Measurements from ENCODE around the gene EIF1AD. TPM values are rescaled to one million over a fixed set of nuclear protein-coding genes. Genes with fewer than 3 reads are reported as not detected.

Gene EIF1AD
- total and polyA plus RNA-seq, 4 donors: 22.0 to 33.2 (median 28.7) TPM

DNA sequence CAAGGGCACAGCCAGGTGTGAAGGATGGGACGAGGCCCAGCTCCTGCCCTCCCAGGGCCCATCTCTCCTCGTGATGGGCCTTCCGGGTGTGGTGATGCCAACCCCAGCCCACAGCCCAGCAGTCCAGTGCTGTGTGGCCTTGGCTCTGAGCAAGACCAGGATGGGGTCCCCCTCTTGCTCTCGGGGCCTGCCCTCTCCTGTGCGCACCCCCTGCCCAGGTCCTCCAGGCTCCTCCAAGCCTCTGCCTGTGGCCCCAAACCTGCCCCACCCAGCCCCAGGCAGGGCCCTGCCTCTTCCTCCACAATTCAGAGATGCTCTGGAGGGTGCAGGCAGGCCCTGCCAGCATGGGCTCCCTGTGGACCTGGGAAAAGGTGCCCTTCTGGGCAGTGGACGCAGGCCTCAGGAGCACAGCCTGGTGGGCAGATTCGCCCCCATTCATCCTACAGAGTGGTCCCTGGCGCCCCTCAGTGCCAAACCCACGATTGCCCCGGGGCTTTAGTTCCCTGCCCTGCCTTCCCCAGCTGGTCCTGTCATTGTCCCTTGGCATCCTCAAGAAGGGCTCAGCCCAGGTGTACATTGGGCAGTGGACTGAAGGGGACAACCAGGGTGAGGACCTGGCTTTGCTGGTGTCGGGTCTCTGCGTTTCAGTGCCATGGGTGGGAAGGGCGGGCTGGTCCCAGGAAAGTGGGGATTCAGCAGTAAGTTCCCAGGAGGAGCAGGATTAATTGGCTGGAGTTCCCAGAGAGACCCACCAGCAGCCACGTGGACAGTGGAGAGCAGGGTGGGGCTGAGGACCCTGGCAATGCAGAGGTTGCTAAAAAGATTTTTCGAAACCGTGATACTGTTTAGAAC, 19.8 kb downstream of the EIF1AD start:
- TF ChIP-seq, protein P1, sequence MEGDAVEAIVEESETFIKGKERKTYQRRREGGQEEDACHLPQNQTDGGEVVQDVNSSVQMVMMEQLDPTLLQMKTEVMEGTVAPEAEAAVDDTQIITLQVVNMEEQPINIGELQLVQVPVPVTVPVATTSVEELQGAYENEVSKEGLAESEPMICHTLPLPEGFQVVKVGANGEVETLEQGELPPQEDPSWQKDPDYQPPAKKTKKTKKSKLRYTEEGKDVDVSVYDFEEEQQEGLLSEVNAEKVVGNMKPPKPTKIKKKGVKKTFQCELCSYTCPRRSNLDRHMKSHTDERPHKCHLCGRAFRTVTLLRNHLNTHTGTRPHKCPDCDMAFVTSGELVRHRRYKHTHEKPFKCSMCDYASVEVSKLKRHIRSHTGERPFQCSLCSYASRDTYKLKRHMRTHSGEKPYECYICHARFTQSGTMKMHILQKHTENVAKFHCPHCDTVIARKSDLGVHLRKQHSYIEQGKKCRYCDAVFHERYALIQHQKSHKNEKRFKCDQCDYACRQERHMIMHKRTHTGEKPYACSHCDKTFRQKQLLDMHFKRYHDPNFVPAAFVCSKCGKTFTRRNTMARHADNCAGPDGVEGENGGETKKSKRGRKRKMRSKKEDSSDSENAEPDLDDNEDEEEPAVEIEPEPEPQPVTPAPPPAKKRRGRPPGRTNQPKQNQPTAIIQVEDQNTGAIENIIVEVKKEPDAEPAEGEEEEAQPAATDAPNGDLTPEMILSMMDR (IDR thresholded peaks at IDR 0.05; ENCODE audit: control extremely low read depth, extremely low read depth): no peak
- Histone ChIP-seq H3K27ac (ENCODE audit: low read depth in 1 of 2, low read length in 1 of 2) (no peak overlapping the region), H3K27me3 (ENCODE audit: control insufficient read depth in 3 of 3, insufficient read depth in 3 of 3, low read length in 2 of 3) (no peaks in the 10 kb centered on the region), H3K9me3 (ENCODE audit: control insufficient read depth in 4 of 4, insufficient read depth in 3 of 4, low read length in 3 of 4) (no peaks in the 10 kb centered on the region), H3K9ac (ENCODE audit: insufficient read depth in 1 of 2, low read length in 2 of 2) (no peak overlapping the region), H3K4me3 (no peak overlapping the region), H3K36me3 (ENCODE audit: control insufficient read depth in 4 of 4, insufficient read depth in 4 of 4, low read length in 4 of 4) (peaks cover 4 to 23% (median 10%) of the 10 kb centered on the region in 4 donors), H3K4me1 (ENCODE audit: control insufficient read depth in 5 of 5, insufficient read depth in 5 of 5, low read length in 5 of 5) (no peaks in the 10 kb centered on the region)
- 77 to 81% methylated on average over 16 of the region's 16 CpGs for WGBS, 2 donors
- no peak for ATAC-seq (ENCODE audit: insufficient read depth, low FRiP score)
- no peak for DNase-seq

DNA sequence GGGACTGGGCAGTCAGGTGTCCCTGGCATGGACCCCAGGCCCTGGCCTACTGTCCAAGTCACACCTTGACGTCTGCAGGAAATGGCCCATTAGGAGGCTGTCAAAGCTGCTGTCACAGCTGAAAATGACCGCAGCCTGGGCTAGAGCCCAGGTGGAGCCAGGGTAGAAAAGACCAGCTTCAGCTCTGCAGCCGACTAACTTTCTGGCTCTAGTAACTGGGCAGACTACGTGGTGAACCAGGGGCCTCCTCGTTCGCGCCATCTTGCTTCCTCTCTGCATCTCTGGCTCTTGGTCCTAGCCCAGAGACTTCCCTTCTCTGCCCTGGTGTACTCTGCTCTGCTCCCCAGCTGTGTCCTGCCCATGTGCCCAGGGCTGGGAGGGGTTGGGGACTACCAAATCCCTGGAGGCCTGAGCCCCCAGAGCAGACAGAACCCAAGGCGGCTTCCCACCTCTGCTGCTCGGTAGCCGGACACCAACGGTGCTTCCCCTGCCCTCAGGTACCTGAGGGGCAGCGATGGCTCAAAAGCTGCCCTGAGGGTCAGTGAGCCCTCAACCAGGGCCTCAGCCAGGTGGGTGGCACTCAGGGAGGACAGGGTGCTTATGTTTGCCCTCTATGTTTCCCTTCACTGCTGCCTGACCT, 20.7 kb downstream of the EIF1AD start:
- Histone ChIP-seq H3K27ac (ENCODE audit: low read depth in 1 of 2, low read length in 1 of 2) (no peak overlapping the region), H3K4me1 (ENCODE audit: control insufficient read depth in 5 of 5, insufficient read depth in 5 of 5, low read length in 5 of 5) (no peaks in the 10 kb centered on the region), H3K27me3 (ENCODE audit: control insufficient read depth in 3 of 3, insufficient read depth in 3 of 3, low read length in 2 of 3) (no peaks in the 10 kb centered on the region), H3K9me3 (ENCODE audit: control insufficient read depth in 4 of 4, insufficient read depth in 3 of 4, low read length in 3 of 4) (no peaks in the 10 kb centered on the region), H3K9ac (ENCODE audit: insufficient read depth in 1 of 2, low read length in 2 of 2) (no peak overlapping the region), H3K36me3 (ENCODE audit: control insufficient read depth in 4 of 4, insufficient read depth in 4 of 4, low read length in 4 of 4) (peaks cover 4 to 33% (median 15%) of the 10 kb centered on the region in 4 donors), H3K4me3 (no peak overlapping the region)
- no peak for ATAC-seq (ENCODE audit: insufficient read depth, low FRiP score)
- TF ChIP-seq, protein P1 (IDR thresholded peaks at IDR 0.05; ENCODE audit: control extremely low read depth, extremely low read depth): no peak
- no peak for DNase-seq
- WGBS, 2 donors: 77 to 84% methylated on average over 12 of the region's 12 CpGs

DNA sequence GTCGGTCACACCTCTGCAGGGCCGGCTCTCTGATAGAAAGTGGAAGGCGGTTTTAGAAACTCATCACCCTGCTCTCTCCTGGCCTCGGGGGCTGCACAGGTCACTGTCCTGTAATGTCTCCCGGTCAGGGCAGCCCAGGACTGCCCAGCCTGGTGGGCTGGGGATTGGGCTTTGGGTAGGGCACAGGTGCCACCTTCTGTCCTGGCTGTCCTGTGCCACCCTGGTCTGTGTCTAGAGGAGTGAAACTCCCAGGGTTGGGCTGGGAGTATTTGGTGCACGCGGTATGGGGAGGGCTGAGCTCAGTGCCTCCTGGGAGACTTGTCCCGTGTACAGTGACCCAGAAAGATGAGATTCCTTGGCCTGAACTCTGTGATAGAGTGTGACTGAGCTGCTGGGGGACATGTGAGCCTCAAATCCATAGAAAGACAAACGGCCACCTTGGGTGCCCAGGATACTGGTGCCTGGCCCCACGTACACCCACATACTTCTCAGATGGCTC, 22.6 kb downstream of the EIF1AD start:
- Histone ChIP-seq H3K27ac (ENCODE audit: low read depth in 1 of 2, low read length in 1 of 2) (no peak overlapping the region), H3K9me3 (ENCODE audit: control insufficient read depth in 4 of 4, insufficient read depth in 3 of 4, low read length in 3 of 4) (no peaks in the 10 kb centered on the region), H3K9ac (ENCODE audit: insufficient read depth in 1 of 2, low read length in 2 of 2) (no peak overlapping the region), H3K4me1 (ENCODE audit: control insufficient read depth in 5 of 5, insufficient read depth in 5 of 5, low read length in 5 of 5) (peaks cover 0 to 1% (median 0%) of the 10 kb centered on the region in 5 donors), H3K27me3 (ENCODE audit: control insufficient read depth in 3 of 3, insufficient read depth in 3 of 3, low read length in 2 of 3) (no peaks in the 10 kb centered on the region), H3K36me3 (ENCODE audit: control insufficient read depth in 4 of 4, insufficient read depth in 4 of 4, low read length in 4 of 4) (peaks cover 7 to 38% (median 18%) of the 10 kb centered on the region in 4 donors), H3K4me3 (no peak overlapping the region)
- ATAC-seq (ENCODE audit: insufficient read depth, low FRiP score) (no peak), DNase-seq (no peak)
- WGBS, 2 donors: 84 to 93% methylated on average over 10 of the region's 10 CpGs
- TF ChIP-seq, protein P1 (IDR thresholded peaks at IDR 0.05; ENCODE audit: control extremely low read depth, extremely low read depth): no peak

All from lung (tissue), 12 donors.